Cardiac muscle cell (in vitro differentiated cells and primary cell): ENCODE data around the gene KLF15. TPM values are rescaled to one million over a fixed set of nuclear protein-coding genes. Genes with fewer than 3 reads are reported as not detected.
"Not testable (repeated sequence)": the region's sequence is repeated elsewhere in the genome, so short reads cannot be mapped to it uniquely, and the experiment has no call there.

Experiments used
- DNase-seq, 2 donors: peaks; one replicate each; pipeline versions ENCODE4 v3.0.0 to v3.0.0-alpha.2; 2010 to 2017; ENCODE audit warnings: low read depth in 1 of 2, low spot score in 1 of 2
- H3K27ac ChIP-seq: fragments of 200-600 bp; sonication (generic); 2 replicates; pipeline ENCODE4 v1.5.1; 2016
- H3K27me3 ChIP-seq: fragments of 200-600 bp; sonication (generic); 2 replicates; pipeline ENCODE4 v1.6.0; 2016; ENCODE audit warnings: control low read depth
- H3K36me3 ChIP-seq: fragments of 200-600 bp; sonication (generic); 2 replicates; pipeline ENCODE4 v1.5.1; 2016; ENCODE audit warnings: control low read depth
- H3K4me1 ChIP-seq: fragments of 200-600 bp; sonication (generic); 2 replicates; pipeline ENCODE4 v1.8.1; 2017; ENCODE audit warnings: low read depth, mild to moderate bottlenecking, mixed run types
- H3K4me3 ChIP-seq: fragments of 200-600 bp; sonication (generic); 2 replicates; pipeline ENCODE4 v1.5.1; 2016; ENCODE audit warnings: mild to moderate bottlenecking
- H3K9me3 ChIP-seq: fragments of 200-600 bp; sonication (generic); 2 replicates; pipeline ENCODE4 v1.5.1; 2017; ENCODE audit warnings: low read depth, mild to moderate bottlenecking, control low read depth
- polyA plus RNA-seq: library from polyadenylated mRNA; unstranded; fragments of >200 nt; fragmentation: Nextera tagmentation; extraction: Ambion mirVana; gene quantifications from 2 replicates; pipeline ENCODE4 v1.2.1, GENCODE V29; 2016
- total RNA-seq: library from RNA; depleted of rRNA; stranded (reverse); fragments of >200 nt; gene quantifications from 2 replicates; pipeline ENCODE4 v1.2.3, GENCODE V29; 2016
- TF ChIP-seq, protein P1 (sequence below): IDR thresholded peaks from 2 replicates; pipeline ENCODE4 v1.5.1; 2012; ENCODE audit warnings: low read depth, mild to moderate bottlenecking, low read length

KLF15 gene
- total and polyA plus RNA-seq, 2 experiments from 2014 or later: 0.75 to 16.5 TPM

GRCh38 chr3:126340596-126340942 is 16.6 kb downstream of the KLF15 start:
- Histone ChIP-seq H3K9me3 (no peaks in the 10 kb centered on the region), H3K27me3 (no peaks in the 10 kb centered on the region), H3K4me3 (no peak overlapping the region), H3K4me1 (no peaks in the 10 kb centered on the region), H3K27ac (no peak overlapping the region), H3K36me3 (no peaks in the 10 kb centered on the region)
- no peak for DNase-seq
- TF ChIP-seq, protein P1, sequence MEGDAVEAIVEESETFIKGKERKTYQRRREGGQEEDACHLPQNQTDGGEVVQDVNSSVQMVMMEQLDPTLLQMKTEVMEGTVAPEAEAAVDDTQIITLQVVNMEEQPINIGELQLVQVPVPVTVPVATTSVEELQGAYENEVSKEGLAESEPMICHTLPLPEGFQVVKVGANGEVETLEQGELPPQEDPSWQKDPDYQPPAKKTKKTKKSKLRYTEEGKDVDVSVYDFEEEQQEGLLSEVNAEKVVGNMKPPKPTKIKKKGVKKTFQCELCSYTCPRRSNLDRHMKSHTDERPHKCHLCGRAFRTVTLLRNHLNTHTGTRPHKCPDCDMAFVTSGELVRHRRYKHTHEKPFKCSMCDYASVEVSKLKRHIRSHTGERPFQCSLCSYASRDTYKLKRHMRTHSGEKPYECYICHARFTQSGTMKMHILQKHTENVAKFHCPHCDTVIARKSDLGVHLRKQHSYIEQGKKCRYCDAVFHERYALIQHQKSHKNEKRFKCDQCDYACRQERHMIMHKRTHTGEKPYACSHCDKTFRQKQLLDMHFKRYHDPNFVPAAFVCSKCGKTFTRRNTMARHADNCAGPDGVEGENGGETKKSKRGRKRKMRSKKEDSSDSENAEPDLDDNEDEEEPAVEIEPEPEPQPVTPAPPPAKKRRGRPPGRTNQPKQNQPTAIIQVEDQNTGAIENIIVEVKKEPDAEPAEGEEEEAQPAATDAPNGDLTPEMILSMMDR: no peak

GRCh38 chr3:126340081-126340511 is 17.1 kb downstream of the KLF15 start:
- H3K27me3 ChIP-seq: no peaks in the 10 kb centered on the region
- H3K4me3 ChIP-seq: no peak overlapping the region
- no peaks in the 10 kb centered on the region for H3K36me3 ChIP-seq
- H3K27ac ChIP-seq: no peak overlapping the region
- H3K9me3 ChIP-seq: no peaks in the 10 kb centered on the region
- no peaks in the 10 kb centered on the region for H3K4me1 ChIP-seq
- DNase-seq: peak in 1 of 2 donors; percentile 77
- TF ChIP-seq, protein P1: no peak

- H3K9me3 ChIP-seq: no peaks in the 10 kb centered on the region
- no peak for DNase-seq
- H3K27me3 ChIP-seq: no peaks in the 10 kb centered on the region
- H3K4me3 ChIP-seq: no peak overlapping the region
- TF ChIP-seq, protein P1: no peak
- H3K4me1 ChIP-seq: no peaks in the 10 kb centered on the region
- no peaks in the 10 kb centered on the region for H3K36me3 ChIP-seq
- no peak overlapping the region for H3K27ac ChIP-seq
Observed at GRCh38 chr3:126339466-126339865, 17.7 kb downstream of the KLF15 start.

DNA sequence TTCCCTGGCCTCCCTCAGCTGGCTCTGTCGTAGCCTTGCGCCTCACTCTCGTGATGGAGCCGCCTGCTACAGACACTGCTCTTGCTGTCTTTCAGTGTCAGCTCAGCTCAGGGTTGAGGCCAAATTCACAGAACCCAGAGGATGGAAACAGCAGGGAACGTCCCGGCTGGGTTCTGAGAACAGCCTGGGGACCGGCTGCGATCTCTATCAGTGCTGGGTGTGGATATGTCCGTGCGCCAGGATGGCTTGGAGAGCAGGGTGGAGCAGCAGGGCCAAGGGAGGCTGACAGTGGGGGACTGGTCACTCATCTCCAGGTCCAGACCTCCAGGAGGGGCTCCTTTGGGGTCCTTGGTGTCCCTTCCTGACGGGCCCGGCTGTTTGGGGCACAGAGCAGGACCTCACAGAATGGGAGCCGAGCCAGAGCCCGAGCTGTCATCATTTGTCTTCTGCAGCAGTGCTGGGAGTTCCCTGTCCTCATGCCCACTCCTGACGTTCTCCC is 18.4 kb downstream of the KLF15 start:
- TF ChIP-seq, protein P1: no peak
- Histone ChIP-seq H3K27me3 (no peaks in the 10 kb centered on the region), H3K36me3 (no peaks in the 10 kb centered on the region), H3K9me3 (no peaks in the 10 kb centered on the region), H3K27ac (no peak overlapping the region), H3K4me3 (no peak overlapping the region), H3K4me1 (no peaks in the 10 kb centered on the region)
- DNase-seq: no peak

GRCh38 chr3:126337980-126338651 is 19.1 kb downstream of the KLF15 start:
- Histone ChIP-seq H3K27me3 (no peaks in the 10 kb centered on the region), H3K9me3 (no peaks in the 10 kb centered on the region), H3K27ac (no peak overlapping the region), H3K4me3 (no peak overlapping the region), H3K36me3 (no peaks in the 10 kb centered on the region), H3K4me1 (no peaks in the 10 kb centered on the region)
- TF ChIP-seq, protein P1: no peak
- no peak for DNase-seq

DNA sequence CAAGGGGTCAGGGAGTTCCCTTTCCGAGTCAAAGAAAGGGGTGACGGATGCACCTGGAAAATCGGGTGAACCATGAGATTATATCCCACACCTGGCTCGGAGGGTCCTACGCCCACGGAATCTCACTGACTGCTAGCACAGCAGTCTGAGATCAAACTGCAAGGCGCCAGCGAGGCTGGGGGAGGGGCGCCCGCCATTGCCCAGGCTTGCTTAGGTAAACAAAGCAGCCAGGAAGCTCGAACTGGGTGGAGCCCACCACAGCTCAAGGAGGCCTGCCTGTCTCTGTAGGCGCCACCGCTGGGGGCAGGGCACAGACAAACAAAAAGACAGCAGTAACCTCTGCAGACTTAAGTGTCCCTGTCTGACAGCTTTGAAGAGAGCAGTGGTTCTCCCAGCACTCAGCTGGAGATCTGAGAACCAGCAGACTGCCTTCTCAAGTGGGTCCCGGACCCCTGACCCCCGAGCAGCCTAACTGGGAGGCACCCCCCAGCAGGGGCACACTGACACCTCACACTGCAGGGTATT is 25.3 kb downstream of the KLF15 start:
- H3K9me3 ChIP-seq, H3K4me3 ChIP-seq, H3K36me3 ChIP-seq, H3K27ac ChIP-seq, H3K27me3 ChIP-seq, H3K4me1 ChIP-seq, DNase-seq: not testable (repeated sequence)
